Neural progenitor cell (in vitro differentiated cells): ENCODE data around the gene CEP350. TPM values are rescaled to one million over a fixed set of nuclear protein-coding genes. Genes with fewer than 3 reads are reported as not detected.

Source experiments
- DNase-seq: peaks from one replicate; pipeline ENCODE4 v3.0.0-alpha.2; 2016; ENCODE audit warnings: low spot score
- H2AFZ ChIP-seq: fragments of 200-600 bp; sonication (generic); replicated peaks from 2 replicates; pipeline ENCODE4 v1.6.1; 2016; ENCODE audit warnings: antibody characterized with exemption
- H3F3A ChIP-seq: fragments of 200-600 bp; sonication (generic); 2 replicates; pipeline ENCODE4 v1.6.1; 2016; ENCODE audit warnings: antibody characterized with exemption, low read depth
- H3K27ac ChIP-seq: fragments of 200-600 bp; sonication (generic); 2 replicates; pipeline ENCODE4 v1.5.1; 2016; ENCODE audit warnings: mild to moderate bottlenecking
- H3K27me3 ChIP-seq: fragments of 200-600 bp; sonication (generic); 2 replicates; pipeline ENCODE4 v1.6.1; 2016; ENCODE audit warnings: mild to moderate bottlenecking, moderate library complexity
- H3K36me3 ChIP-seq: fragments of 200-600 bp; sonication (generic); 2 replicates; pipeline ENCODE4 v1.5.1; 2016
- H3K4me1 ChIP-seq: fragments of 200-600 bp; sonication (generic); 2 replicates; pipeline ENCODE4 v1.6.1; 2016; ENCODE audit warnings: mixed run types
- H3K4me2 ChIP-seq: fragments of 200-600 bp; sonication (generic); 2 replicates; pipeline ENCODE4 v1.6.1; 2016
- H3K4me3 ChIP-seq: fragments of 200-600 bp; sonication (generic); 2 replicates; pipeline ENCODE4 v1.5.1; 2016
- H3K79me2 ChIP-seq: fragments of 200-600 bp; sonication (generic); 2 replicates; pipeline ENCODE4 v1.6.1; 2016; ENCODE audit warnings: low read depth
- H3K9ac ChIP-seq: fragments of 200-600 bp; sonication (generic); 2 replicates; pipeline ENCODE4 v1.6.1; 2016
- H3K9me3 ChIP-seq: fragments of 200-600 bp; sonication (generic); 2 replicates; pipeline ENCODE4 v1.5.1; 2016; ENCODE audit warnings: low read depth
- H4K20me1 ChIP-seq: fragments of 200-600 bp; sonication (generic); 2 replicates; pipeline ENCODE4 v1.6.1; 2016; ENCODE audit warnings: low read depth
- H3K27ac Mint-ChIP-seq: 3 replicates; pipeline ENCODE4 v1.8.0; 2021; ENCODE audit warnings: mixed read lengths
- H3K27me3 Mint-ChIP-seq: 2 replicates; pipeline ENCODE4 v1.8.0; 2022; ENCODE audit warnings: low read depth, mild to moderate bottlenecking, inconsistent platforms, moderate library complexity, mixed read lengths; ENCODE audit not compliant: insufficient read depth
- H3K36me3 Mint-ChIP-seq: 3 replicates; pipeline ENCODE4 v1.8.0; 2021; ENCODE audit warnings: mixed read lengths
- H3K4me1 Mint-ChIP-seq: 3 replicates; pipeline ENCODE4 v1.8.0; 2021; ENCODE audit warnings: mixed read lengths
- H3K4me3 Mint-ChIP-seq: 3 replicates; pipeline ENCODE4 v1.8.0; 2021; ENCODE audit warnings: mild to moderate bottlenecking, moderate library complexity, mixed read lengths
- H3K9me3 Mint-ChIP-seq: 3 replicates; pipeline ENCODE4 v1.8.0; 2020; ENCODE audit warnings: mixed read lengths
- CTCF ChIP-seq: fragments of 200-600 bp; sonication (generic); IDR thresholded peaks from 2 replicates; pipeline ENCODE4 v1.5.1; 2017; ENCODE audit warnings: antibody characterized with exemption, mild to moderate bottlenecking
- EZH2 ChIP-seq: fragments of 200-600 bp; sonication (generic); IDR thresholded peaks from 2 replicates; pipeline ENCODE4 v1.6.1; 2017; ENCODE audit warnings: antibody characterized with exemption, mild to moderate bottlenecking, moderate library complexity
- EZH2phosphoT487 ChIP-seq: fragments of 200-600 bp; sonication (generic); IDR thresholded peaks from 2 replicates; pipeline ENCODE4 v1.6.1; 2017; ENCODE audit warnings: antibody characterized with exemption
- total RNA-seq: library from RNA; depleted of rRNA; stranded (reverse); fragments of >200 nt; gene quantifications from 2 replicates; pipeline ENCODE4 v1.2.3, GENCODE V29; 2015; ENCODE audit warnings: low replicate concordance

Gene CEP350
- total RNA-seq, 1 donor from 2014 or later: 61.2 TPM

GRCh38 chr1:180101411-180101810 lies 146.8 kb downstream of the CEP350 start:
- no peaks in the 10 kb centered on the region for H4K20me1 ChIP-seq
- no peaks in the 10 kb centered on the region for H3K9me3 Mint-ChIP-seq
- no peak overlapping the region for H2AFZ ChIP-seq
- no peak for TF ChIP-seq EZH2
- no peak for TF ChIP-seq CTCF
- no peak for TF ChIP-seq EZH2phosphoT487
- H3K27ac Mint-ChIP-seq: peak overlapping the region; percentile 86
- no peaks in the 10 kb centered on the region for H3K27me3 Mint-ChIP-seq
- H3K4me3 Mint-ChIP-seq: no peak overlapping the region
- no peak overlapping the region for H3K4me3 ChIP-seq
- no peaks in the 10 kb centered on the region for H3K27me3 ChIP-seq
- DNase-seq: no peak
- H3F3A ChIP-seq: no peaks in the 10 kb centered on the region
- H3K4me2 ChIP-seq: no peak overlapping the region
- peaks cover 32% of the 10 kb centered on the region for H3K36me3 Mint-ChIP-seq
- H3K4me1 ChIP-seq: no peaks in the 10 kb centered on the region
- H3K9me3 ChIP-seq: no peaks in the 10 kb centered on the region
- H3K36me3 ChIP-seq: peaks cover 8% of the 10 kb centered on the region
- H3K4me1 Mint-ChIP-seq: no peaks in the 10 kb centered on the region
- no peak overlapping the region for H3K9ac ChIP-seq
- no peak overlapping the region for H3K27ac ChIP-seq
- no peaks in the 10 kb centered on the region for H3K79me2 ChIP-seq

GRCh38 chr1:180103819-180104218 lies 149.2 kb downstream of the CEP350 start:
- H3K27ac Mint-ChIP-seq: no peak overlapping the region
- H3K4me1 Mint-ChIP-seq: no peaks in the 10 kb centered on the region
- H3K36me3 Mint-ChIP-seq: peaks cover 36% of the 10 kb centered on the region
- Histone ChIP-seq H4K20me1 (no peaks in the 10 kb centered on the region), H3K27ac (no peak overlapping the region), H3K4me3 (no peak overlapping the region), H3F3A (no peaks in the 10 kb centered on the region), H3K36me3 (no peaks in the 10 kb centered on the region), H3K79me2 (no peaks in the 10 kb centered on the region), H3K4me1 (no peaks in the 10 kb centered on the region), H2AFZ (no peak overlapping the region), H3K27me3 (no peaks in the 10 kb centered on the region), H3K9me3 (no peaks in the 10 kb centered on the region), H3K4me2 (no peak overlapping the region), H3K9ac (no peak overlapping the region)
- no peaks in the 10 kb centered on the region for H3K27me3 Mint-ChIP-seq
- H3K4me3 Mint-ChIP-seq: no peak overlapping the region
- no peak for TF ChIP-seq CTCF
- no peak for TF ChIP-seq EZH2phosphoT487
- no peak for TF ChIP-seq EZH2
- no peak for DNase-seq
- H3K9me3 Mint-ChIP-seq: no peaks in the 10 kb centered on the region

DNA sequence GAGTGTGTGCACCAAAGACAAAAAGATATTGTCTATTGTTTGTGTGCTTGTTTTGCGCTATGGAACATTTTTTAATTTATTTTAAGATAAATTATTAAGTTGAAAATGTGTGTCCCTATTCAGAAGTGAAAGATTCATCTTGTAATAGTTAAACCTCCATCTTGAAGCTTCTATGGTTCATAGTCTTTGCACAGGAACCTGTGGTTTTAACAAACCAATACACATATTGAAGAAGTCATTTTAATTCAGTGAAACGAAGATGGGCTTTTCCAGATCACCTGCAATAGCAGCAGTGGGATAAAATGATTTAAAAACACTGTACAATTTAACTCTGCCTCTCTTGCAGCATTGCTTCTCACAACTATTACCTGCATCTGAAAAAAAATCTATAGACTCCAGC lies 157.5 kb downstream of the CEP350 start:
- H3F3A ChIP-seq: no peaks in the 10 kb centered on the region
- DNase-seq: no peak
- no peak overlapping the region for H3K9ac ChIP-seq
- no peaks in the 10 kb centered on the region for H3K4me1 ChIP-seq
- H4K20me1 ChIP-seq: no peaks in the 10 kb centered on the region
- no peak overlapping the region for H2AFZ ChIP-seq
- H3K4me3 Mint-ChIP-seq: no peak overlapping the region
- H3K27ac Mint-ChIP-seq: no peak overlapping the region
- H3K27ac ChIP-seq: no peak overlapping the region
- H3K36me3 Mint-ChIP-seq: peaks cover 36% of the 10 kb centered on the region
- no peaks in the 10 kb centered on the region for H3K27me3 ChIP-seq
- H3K9me3 ChIP-seq: no peaks in the 10 kb centered on the region
- no peaks in the 10 kb centered on the region for H3K9me3 Mint-ChIP-seq
- no peaks in the 10 kb centered on the region for H3K4me1 Mint-ChIP-seq
- no peak for TF ChIP-seq EZH2
- TF ChIP-seq EZH2phosphoT487: no peak
- no peak for TF ChIP-seq CTCF
- H3K4me2 ChIP-seq: no peak overlapping the region
- H3K4me3 ChIP-seq: no peak overlapping the region
- H3K36me3 ChIP-seq: no peaks in the 10 kb centered on the region
- no peaks in the 10 kb centered on the region for H3K79me2 ChIP-seq
- no peaks in the 10 kb centered on the region for H3K27me3 Mint-ChIP-seq
